Astrocyte of the cerebellum (primary cell): Measurements from ENCODE around the gene TMEM154.

Source experiments
- DNase-seq: peaks from one replicate; pipeline ENCODE4 v3.0.0-alpha.2; 2011; ENCODE audit warnings: low read depth
- H3K4me3 ChIP-seq: 2 replicates; pipeline ENCODE4 v1.5.1; 2011; ENCODE audit warnings: mild to moderate bottlenecking, low read depth, low read length, moderate library complexity
- in situ Hi-C: cut with HindIII; loops from 2 replicates; pipeline ENCODE4 v1.10.0; 2017; ENCODE audit warnings: low sequenced_read_pairs
- TF ChIP-seq, protein P1 (sequence below): IDR thresholded peaks from 2 replicates; pipeline ENCODE4 v1.5.1; 2012; ENCODE audit warnings: low read length, low read depth, moderate library complexity, mild to moderate bottlenecking; ENCODE audit errors: missing control alignments

Gene TMEM154

DNA sequence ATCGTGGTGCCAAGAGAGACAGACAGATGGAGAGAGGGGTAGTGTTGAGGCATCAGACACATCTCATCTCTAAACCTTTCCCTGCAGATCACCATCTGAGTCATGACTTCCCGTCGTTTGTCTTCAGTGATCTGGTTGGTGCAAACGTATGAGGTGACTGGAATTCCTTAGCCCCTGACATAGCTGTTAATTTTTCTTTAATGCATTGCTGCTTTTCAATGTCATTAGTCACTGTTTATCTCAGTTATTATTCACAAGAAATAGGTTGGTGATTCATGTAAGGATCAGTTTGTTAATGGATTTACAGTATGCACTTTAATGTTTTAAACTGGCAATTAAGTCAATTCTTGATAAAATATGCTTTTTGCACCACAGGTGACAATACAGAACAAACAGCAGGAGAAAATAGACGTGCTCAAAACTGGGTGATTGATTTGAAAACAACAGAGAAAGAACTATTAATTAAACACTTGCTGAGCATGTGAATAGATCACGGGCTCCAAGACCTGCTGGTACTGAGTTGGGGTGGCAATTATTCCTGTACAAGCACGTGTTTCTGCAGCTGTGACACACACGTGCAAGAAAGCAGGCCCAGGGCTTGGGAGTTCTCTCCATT, 1.3 kb upstream of the TMEM154 start:
- in situ Hi-C loops = no loop called here
- DNase-seq = peak; percentile 13
- TF ChIP-seq, protein P1, sequence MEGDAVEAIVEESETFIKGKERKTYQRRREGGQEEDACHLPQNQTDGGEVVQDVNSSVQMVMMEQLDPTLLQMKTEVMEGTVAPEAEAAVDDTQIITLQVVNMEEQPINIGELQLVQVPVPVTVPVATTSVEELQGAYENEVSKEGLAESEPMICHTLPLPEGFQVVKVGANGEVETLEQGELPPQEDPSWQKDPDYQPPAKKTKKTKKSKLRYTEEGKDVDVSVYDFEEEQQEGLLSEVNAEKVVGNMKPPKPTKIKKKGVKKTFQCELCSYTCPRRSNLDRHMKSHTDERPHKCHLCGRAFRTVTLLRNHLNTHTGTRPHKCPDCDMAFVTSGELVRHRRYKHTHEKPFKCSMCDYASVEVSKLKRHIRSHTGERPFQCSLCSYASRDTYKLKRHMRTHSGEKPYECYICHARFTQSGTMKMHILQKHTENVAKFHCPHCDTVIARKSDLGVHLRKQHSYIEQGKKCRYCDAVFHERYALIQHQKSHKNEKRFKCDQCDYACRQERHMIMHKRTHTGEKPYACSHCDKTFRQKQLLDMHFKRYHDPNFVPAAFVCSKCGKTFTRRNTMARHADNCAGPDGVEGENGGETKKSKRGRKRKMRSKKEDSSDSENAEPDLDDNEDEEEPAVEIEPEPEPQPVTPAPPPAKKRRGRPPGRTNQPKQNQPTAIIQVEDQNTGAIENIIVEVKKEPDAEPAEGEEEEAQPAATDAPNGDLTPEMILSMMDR = no peak
- H3K4me3 ChIP-seq = no peak overlapping the region

DNA sequence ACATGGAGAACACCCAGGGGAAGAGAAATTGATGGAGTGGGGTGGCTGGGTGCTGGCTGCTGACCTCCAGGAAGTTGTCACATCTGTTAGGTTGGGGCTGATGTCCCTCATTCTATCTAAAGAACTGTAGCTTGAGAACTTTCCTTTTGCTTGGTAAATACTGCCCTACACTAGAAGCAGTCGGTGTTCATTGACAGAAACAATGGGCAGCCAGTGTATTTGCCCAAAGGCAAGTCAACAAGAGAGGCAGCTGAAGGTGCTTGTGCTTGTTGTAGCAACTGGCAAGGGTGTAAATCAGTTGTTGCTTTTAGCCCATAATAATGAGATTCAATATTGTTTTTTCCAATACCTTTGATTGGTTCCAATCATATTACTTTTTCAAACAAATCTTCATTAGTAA, 956 bp downstream of the TMEM154 start:
- in situ Hi-C loops = no loop called here
- no peak for DNase-seq
- no peak overlapping the region for H3K4me3 ChIP-seq
- TF ChIP-seq, protein P1 = no peak

DNA sequence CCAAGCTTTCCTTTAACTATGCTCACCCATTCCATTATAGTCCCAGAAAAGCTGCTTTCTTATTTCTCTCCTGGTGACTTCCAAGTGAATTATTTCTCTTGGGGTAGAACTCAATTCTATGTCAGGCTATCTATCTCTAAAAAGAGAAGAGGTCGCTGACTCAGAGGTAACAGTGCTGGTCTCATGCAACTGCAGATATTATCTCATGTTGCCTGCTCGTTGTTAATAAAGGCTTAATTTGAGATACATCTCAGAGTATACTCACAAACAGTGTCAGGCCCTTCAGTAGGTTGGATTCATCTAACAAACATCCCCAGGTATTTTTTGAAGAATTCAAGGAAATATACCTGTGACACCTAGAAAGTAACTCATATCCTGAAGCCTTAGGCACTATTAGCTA, 2.7 kb downstream of the TMEM154 start:
- no peak for DNase-seq
- TF ChIP-seq, protein P1 = no peak
- H3K4me3 ChIP-seq = no peak overlapping the region
- in situ Hi-C loops = no loop called here

DNA sequence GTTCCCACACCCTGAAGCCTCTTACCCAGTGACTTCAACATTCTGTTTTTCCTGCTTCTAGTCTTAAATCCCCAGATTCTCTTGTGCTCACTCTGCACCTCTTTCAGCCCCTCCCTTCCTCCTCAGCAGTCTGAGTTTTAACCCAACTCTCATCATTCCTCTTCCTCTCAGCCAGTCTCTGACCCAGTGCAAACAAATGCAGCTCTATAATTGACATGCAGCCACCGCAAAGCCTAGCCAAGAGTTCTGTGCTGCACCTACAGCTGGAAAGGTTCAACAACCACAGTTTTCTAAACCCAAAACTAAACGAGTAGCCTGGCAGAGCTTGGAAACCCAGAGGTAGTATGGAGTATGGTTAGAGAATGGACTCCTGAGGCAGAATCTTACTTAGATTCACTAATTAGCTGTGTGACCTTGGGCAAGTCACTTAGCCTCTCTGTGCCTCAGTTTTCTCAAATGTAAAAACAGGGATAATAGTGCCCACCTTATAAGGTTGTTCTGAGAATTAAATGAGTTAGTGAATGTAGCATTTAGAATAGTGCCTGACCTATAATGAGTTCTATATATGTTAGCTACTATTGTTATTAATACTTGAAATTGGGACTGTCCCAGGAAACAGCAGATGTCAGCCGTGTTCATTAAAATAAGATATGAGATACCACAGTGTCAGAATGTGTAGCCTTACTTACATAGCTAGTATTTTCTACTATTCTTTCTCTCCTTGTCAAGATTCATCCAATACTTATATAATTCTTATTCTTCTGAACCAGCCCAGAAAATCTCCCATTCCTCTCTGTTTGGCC, 3.5 kb downstream of the TMEM154 start:
- TF ChIP-seq, protein P1 = no peak
- no peak overlapping the region for H3K4me3 ChIP-seq
- in situ Hi-C loops = no loop called here
- no peak for DNase-seq

DNA sequence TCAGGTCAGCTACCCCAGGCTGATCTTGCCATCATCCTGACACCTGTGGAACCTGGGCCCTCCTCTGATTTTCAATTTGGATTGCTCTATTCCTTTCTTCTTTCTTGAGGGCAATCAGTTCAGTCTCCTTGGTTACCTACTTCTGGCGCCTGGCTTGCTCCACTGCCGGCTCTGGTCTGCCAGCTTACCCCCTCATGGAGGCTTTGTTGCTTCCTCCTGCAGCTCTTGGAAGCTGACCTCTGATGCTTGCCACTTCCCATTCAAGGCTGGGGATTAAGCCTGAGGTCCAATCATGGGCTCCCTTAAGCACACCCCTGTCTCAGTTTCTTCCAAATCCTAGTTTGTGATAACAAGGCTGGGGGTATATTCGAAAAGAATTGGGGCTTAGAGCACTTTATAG, 5.4 kb downstream of the TMEM154 start:
- in situ Hi-C loops = no loop called here
- H3K4me3 ChIP-seq = no peak overlapping the region
- TF ChIP-seq, protein P1 = no peak
- DNase-seq = no peak

DNA sequence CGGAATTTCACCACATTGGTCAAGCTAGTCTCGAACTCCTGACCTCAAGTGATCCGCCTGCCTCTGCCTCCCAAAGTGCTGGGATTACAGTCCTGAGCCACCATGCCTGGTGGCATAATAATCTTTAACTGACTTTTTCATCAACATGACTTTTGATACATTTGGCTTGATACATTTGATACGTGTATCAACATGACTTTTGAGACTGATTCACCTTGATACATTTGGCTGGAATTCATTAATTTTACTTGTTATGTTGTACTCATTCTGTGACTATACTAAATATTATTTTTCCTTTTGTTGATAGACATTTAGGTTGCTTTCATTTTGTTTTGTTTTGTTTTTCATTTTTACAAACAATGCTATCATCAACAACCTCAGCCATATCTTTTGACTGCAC, 6.3 kb downstream of the TMEM154 start:
- DNase-seq = no peak
- TF ChIP-seq, protein P1 = no peak
- in situ Hi-C loops = no loop called here
- H3K4me3 ChIP-seq = no peak overlapping the region
